ENCODE data around the gene CHPF2. TPM values are rescaled to one million over a fixed set of nuclear protein-coding genes. Genes with fewer than 3 reads are reported as not detected.

The CHPF2 gene
- total RNA-seq: 10 to 100 TPM; 49.1 to 51.6 TPM
- polyA plus RNA-seq: 10 to 100 TPM in 1 of 2 donors, 1 to 10 TPM in 1; 7.8 to 53.5 TPM
- long read RNA-seq, donor 1, transcript CHPF2-201 (4 exons, 3,978 nt): major isoform, 36 of 75 reads
- long read RNA-seq, donor 1, partial matches to known transcripts: 31 of 75 reads
- long read RNA-seq, donor 1, other reads (novel, unspliced or antisense): 8 of 75 reads
- long read RNA-seq, donor 2, transcript CHPF2-201 (4 exons, 3,978 nt): major isoform, 30 of 45 reads
- long read RNA-seq, donor 2, partial matches to known transcripts: 10 of 45 reads
- long read RNA-seq, donor 2, other reads (novel, unspliced or antisense): 5 of 45 reads

- intact Hi-C loops (cut with DNase I): no loop called here
- Histone ChIP-seq H3K27me3 (ENCODE audit: control insufficient read depth in 1 of 2, insufficient read depth in 2 of 2, low read length in 1 of 2) (no peaks in the 10 kb centered on the region), H3K4me3 (ENCODE audit: low read length in 2 of 2) (peak within 1 kb of the TSS; percentile 90 to 92), H3K36me3 (ENCODE audit: control insufficient read depth in 1 of 2, insufficient read depth in 2 of 2, low read length in 1 of 2) (no peaks in the 10 kb centered on the region), H3K9me3 (ENCODE audit: control insufficient read depth, low read length) (no peaks in the 10 kb centered on the region), H3K27ac (ENCODE audit: low read depth in 1 of 2, low read length in 2 of 2) (peak within 1 kb of the TSS; percentile 23 to 79), H3K4me1 (ENCODE audit: control insufficient read depth in 1 of 2, insufficient read depth in 2 of 2, low read length in 2 of 2) (no peaks in the 10 kb centered on the region)
- peak; percentile 96 for ATAC-seq (ENCODE audit: low FRiP score)
- DNase-seq: peak; percentile 96 to 97
- WGBS, 2 donors: 1% methylated on average over 77 to 79 of the region's 79 CpGs
Measured at GRCh38 chr7:151232091-151232916, at the start of gene CHPF2. CHPF2 (plus strand) TSS chr7:151232483; CDS start chr7:151234012, 1,529 bp downstream.

GRCh38 chr7:151185762-151186639 is 46.3 kb upstream of the CHPF2 start:
- no peaks in the 10 kb centered on the region for H3K36me3 ChIP-seq (ENCODE audit: control insufficient read depth in 1 of 2, insufficient read depth in 2 of 2, low read length in 1 of 2)

GRCh38 chr7:151186640-151187408 is 45.5 kb upstream of the CHPF2 start, which contains the start of gene ASB10:
ASB10 (minus strand) TSS chr7:151187250; CDS start chr7:151187130, 120 bp downstream.
- Histone ChIP-seq H3K4me3 (ENCODE audit: low read length in 2 of 2) (no peak within 1 kb of the TSS), H3K27ac (ENCODE audit: low read depth in 1 of 2, low read length in 2 of 2) (no peak within 1 kb of the TSS), H3K4me1 (ENCODE audit: control insufficient read depth in 1 of 2, insufficient read depth in 2 of 2, low read length in 2 of 2) (no peaks in the 10 kb centered on the region), H3K27me3 (ENCODE audit: control insufficient read depth in 1 of 2, insufficient read depth in 2 of 2, low read length in 1 of 2) (no peaks in the 10 kb centered on the region), H3K9me3 (ENCODE audit: control insufficient read depth, low read length) (no peaks in the 10 kb centered on the region), H3K36me3 (ENCODE audit: control insufficient read depth in 1 of 2, insufficient read depth in 2 of 2, low read length in 1 of 2) (no peaks in the 10 kb centered on the region)
- DNase-seq (peak in 1 of 2 donors; percentile 70), ATAC-seq (ENCODE audit: low FRiP score) (no peak)
- intact Hi-C loops (cut with DNase I): no loop called here
- WGBS, 2 donors: 67% methylated on average over 22 of the region's 22 CpGs

More at GRCh38 chr7:151185762-151186639, 46.3 kb upstream of the CHPF2 start:
- ATAC-seq (ENCODE audit: low FRiP score) (no peak), DNase-seq (peak in 1 of 2 donors; percentile 35)
- H3K9me3 ChIP-seq (ENCODE audit: control insufficient read depth, low read length): no peaks in the 10 kb centered on the region
- no peak overlapping the region for H3K27ac ChIP-seq (ENCODE audit: low read depth in 1 of 2, low read length in 2 of 2)
- no peaks in the 10 kb centered on the region for H3K27me3 ChIP-seq (ENCODE audit: control insufficient read depth in 1 of 2, insufficient read depth in 2 of 2, low read length in 1 of 2)
- H3K4me1 ChIP-seq (ENCODE audit: control insufficient read depth in 1 of 2, insufficient read depth in 2 of 2, low read length in 2 of 2): no peaks in the 10 kb centered on the region
- H3K4me3 ChIP-seq (ENCODE audit: low read length in 2 of 2): no peak overlapping the region
- 87 to 92% methylated on average over 11 to 16 of the region's 16 CpGs for WGBS, 2 donors
- intact Hi-C loops (cut with DNase I): no loop called here

GRCh38 chr7:151187409-151188251 is 44.7 kb upstream of the CHPF2 start:
- no peak for ATAC-seq (ENCODE audit: low FRiP score)
- Histone ChIP-seq H3K27ac (ENCODE audit: low read depth in 1 of 2, low read length in 2 of 2) (no peak overlapping the region), H3K4me3 (ENCODE audit: low read length in 2 of 2) (no peak overlapping the region), H3K9me3 (ENCODE audit: control insufficient read depth, low read length) (no peaks in the 10 kb centered on the region), H3K36me3 (ENCODE audit: control insufficient read depth in 1 of 2, insufficient read depth in 2 of 2, low read length in 1 of 2) (no peaks in the 10 kb centered on the region), H3K27me3 (ENCODE audit: control insufficient read depth in 1 of 2, insufficient read depth in 2 of 2, low read length in 1 of 2) (no peaks in the 10 kb centered on the region), H3K4me1 (ENCODE audit: control insufficient read depth in 1 of 2, insufficient read depth in 2 of 2, low read length in 2 of 2) (no peaks in the 10 kb centered on the region)
- intact Hi-C loops (cut with DNase I): no loop called here
- WGBS, 2 donors: 78% methylated on average over 22 of the region's 22 CpGs
- no peak for DNase-seq

GRCh38 chr7:151188252-151188542 is 44.1 kb upstream of the CHPF2 start:
- no peaks in the 10 kb centered on the region for H3K4me1 ChIP-seq (ENCODE audit: control insufficient read depth in 1 of 2, insufficient read depth in 2 of 2, low read length in 2 of 2)
- DNase-seq (no peak), ATAC-seq (ENCODE audit: low FRiP score) (no peak)
- no peak overlapping the region for H3K27ac ChIP-seq (ENCODE audit: low read depth in 1 of 2, low read length in 2 of 2)
- H3K27me3 ChIP-seq (ENCODE audit: control insufficient read depth in 1 of 2, insufficient read depth in 2 of 2, low read length in 1 of 2): no peaks in the 10 kb centered on the region
- 66 to 67% methylated on average over 5 of the region's 5 CpGs for WGBS, 2 donors
- no peak overlapping the region for H3K4me3 ChIP-seq (ENCODE audit: low read length in 2 of 2)
- H3K36me3 ChIP-seq (ENCODE audit: control insufficient read depth in 1 of 2, insufficient read depth in 2 of 2, low read length in 1 of 2): no peaks in the 10 kb centered on the region
- intact Hi-C loops (cut with DNase I): no loop called here
- no peaks in the 10 kb centered on the region for H3K9me3 ChIP-seq (ENCODE audit: control insufficient read depth, low read length)

GRCh38 chr7:151189038-151189437 is 43.2 kb upstream of the CHPF2 start:
- intact Hi-C loops (cut with DNase I): no loop called here
- no peaks in the 10 kb centered on the region for H3K36me3 ChIP-seq (ENCODE audit: control insufficient read depth in 1 of 2, insufficient read depth in 2 of 2, low read length in 1 of 2)
- ATAC-seq (ENCODE audit: low FRiP score): no peak
- 73 to 80% methylated on average over 4 of the region's 4 CpGs for WGBS, 2 donors
- no peak overlapping the region for H3K4me3 ChIP-seq (ENCODE audit: low read length in 2 of 2)
- DNase-seq: no peak
- H3K27me3 ChIP-seq (ENCODE audit: control insufficient read depth in 1 of 2, insufficient read depth in 2 of 2, low read length in 1 of 2): no peaks in the 10 kb centered on the region
- no peak overlapping the region for H3K27ac ChIP-seq (ENCODE audit: low read depth in 1 of 2, low read length in 2 of 2)
- H3K4me1 ChIP-seq (ENCODE audit: control insufficient read depth in 1 of 2, insufficient read depth in 2 of 2, low read length in 2 of 2): no peaks in the 10 kb centered on the region
- H3K9me3 ChIP-seq (ENCODE audit: control insufficient read depth, low read length): no peaks in the 10 kb centered on the region

GRCh38 chr7:151191544-151191943 is 40.7 kb upstream of the CHPF2 start:
- intact Hi-C loops (cut with DNase I): no loop called here
- Histone ChIP-seq H3K9me3 (ENCODE audit: control insufficient read depth, low read length) (no peaks in the 10 kb centered on the region), H3K27me3 (ENCODE audit: control insufficient read depth in 1 of 2, insufficient read depth in 2 of 2, low read length in 1 of 2) (no peaks in the 10 kb centered on the region), H3K36me3 (ENCODE audit: control insufficient read depth in 1 of 2, insufficient read depth in 2 of 2, low read length in 1 of 2) (no peaks in the 10 kb centered on the region), H3K4me1 (ENCODE audit: control insufficient read depth in 1 of 2, insufficient read depth in 2 of 2, low read length in 2 of 2) (no peaks in the 10 kb centered on the region), H3K4me3 (ENCODE audit: low read length in 2 of 2) (no peak overlapping the region), H3K27ac (ENCODE audit: low read depth in 1 of 2, low read length in 2 of 2) (no peak overlapping the region)
- DNase-seq (no peak), ATAC-seq (ENCODE audit: low FRiP score) (no peak)
- 87% methylated on average over 12 of the region's 12 CpGs for WGBS, 2 donors
